HepG2 (cell line): Measurements from ENCODE around the gene SLC22A15. TPM values are rescaled to one million over a fixed set of nuclear protein-coding genes. Genes with fewer than 3 reads are reported as not detected.

ENCODE experiments used
- ATAC-seq: fragments of 200-7000 bp; cut with Tn5 transposase; 3 replicates; pipeline ENCODE4 v1.9.1; 2020; ENCODE audit warnings: mild to moderate bottlenecking, moderate library complexity
- BruUV-seq: library from RNA; stranded (reverse); fragments of 400-500 nt; replicated peaks from 2 replicates; lab custom pipeline; 2021; lab: Mats Ljungman, UMichigan
- CTCF ChIA-PET: fragments of 300-600 bp; formaldehyde crosslinking; extraction: SDS; loops from one replicate; lab custom pipeline; 2021; ENCODE audit warnings: low total read pairs, inconsistent platforms, low intra/inter-chr PET ratio; lab: Yijun Ruan, JAX
- POLR2A ChIA-PET: fragments of 350-600 bp; sonication (Branson Sonifier 250); formaldehyde crosslinking; loops from one replicate; lab custom pipeline; 2020; ENCODE audit warnings: antibody characterized with exemption, inconsistent platforms; lab: Yijun Ruan, JAX
- DNase-seq: peaks from one replicate; pipeline ENCODE4 v3.0.0-alpha.2; 2015; ENCODE audit warnings: low spot score
- FAIRE-seq: peaks from 3 replicates; lab custom pipeline; 2011; peaks lifted over from hg19 to GRCh38; lab: Jason Lieb, UNC
- H2AFZ ChIP-seq: one replicate; pipeline ENCODE4 v1.6.1; 2011; ENCODE audit warnings: low read length, inconsistent platforms
- H3K27ac ChIP-seq: fragments of 300-600 bp; 3 replicates; pipeline ENCODE4 v1.8.0; 2011; ENCODE audit warnings: mixed run types, mild to moderate bottlenecking, mixed read lengths, low read length, inconsistent platforms; ENCODE audit not compliant: insufficient read depth; ENCODE audit errors: extremely low read length
- H3K27me3 ChIP-seq, 2 experiments: fragments of 200-600 bp in 1 of 2; 2 replicates in 1 of 2; 3 replicates in 1 of 2; pipeline versions ENCODE4 v1.6.0 to v1.8.0; 2011; ENCODE audit warnings: low read length in 2 of 2, mild to moderate bottlenecking in 2 of 2, moderate library complexity in 2 of 2, inconsistent platforms in 1 of 2; ENCODE audit not compliant: insufficient read depth in 2 of 2, control insufficient read depth in 1 of 2
- H3K36me3 ChIP-seq, 2 experiments: fragments of 200-600 bp in 1 of 2; replicated peaks in 1 of 2; 2 replicates in 1 of 2; 3 replicates in 1 of 2; pipeline versions ENCODE4 v1.5.1 to v1.8.0; 2011; ENCODE audit warnings: low read length in 2 of 2, inconsistent platforms in 1 of 2; ENCODE audit not compliant: insufficient read depth in 2 of 2, control insufficient read depth in 1 of 2
- H3K4me1 ChIP-seq: 2 replicates; pipeline ENCODE4 v1.5.1; 2012; ENCODE audit warnings: low read length, inconsistent platforms; ENCODE audit not compliant: insufficient read depth
- H3K4me2 ChIP-seq: 2 replicates; pipeline ENCODE4 v1.6.0; 2011; ENCODE audit warnings: low read depth, low read length, inconsistent platforms
- H3K4me3 ChIP-seq, 3 experiments: fragments of 200-600 bp in 1 of 3; sonication (generic), shearing (Covaris generic) in 1 of 3; replicated peaks in 1 of 3; 2 replicates each; pipeline ENCODE4 v1.5.1; 2011 to 2016; ENCODE audit warnings: low read length in 3 of 3, inconsistent platforms in 2 of 3, low read depth in 2 of 3, mild to moderate bottlenecking in 2 of 3, control low read depth in 1 of 3, mixed read lengths in 1 of 3; ENCODE audit not compliant: insufficient read depth in 1 of 3
- H3K79me2 ChIP-seq: one replicate; pipeline ENCODE4 v1.6.1; 2011; ENCODE audit warnings: low read length, inconsistent platforms; ENCODE audit not compliant: insufficient read depth
- H3K9ac ChIP-seq: 2 replicates; pipeline ENCODE4 v1.6.0; 2011; ENCODE audit warnings: mild to moderate bottlenecking, low read depth, low read length, inconsistent platforms; ENCODE audit not compliant: insufficient read depth
- H3K9me3 ChIP-seq: 2 replicates; pipeline ENCODE4 v1.5.1; 2012; ENCODE audit warnings: mild to moderate bottlenecking, low read length
- H4K20me1 ChIP-seq: 2 replicates; pipeline ENCODE4 v1.6.0; 2011; ENCODE audit warnings: inconsistent platforms, mild to moderate bottlenecking, low read length, moderate library complexity; ENCODE audit not compliant: insufficient read depth
- ATF7 ChIP-seq, 2 experiments: fragments of 450-650 bp in 1 of 2; sonication (generic) in 1 of 2; formaldehyde crosslinking in 1 of 2; IDR thresholded peaks; 2 replicates each; pipeline versions ENCODE4 v1.4.0 to v1.6.1; 2016 to 2020; ENCODE audit warnings: antibody characterized with exemption in 1 of 2, mild to moderate bottlenecking in 1 of 2, missing genetic modification reagents in 1 of 2
- MAFK ChIP-seq, 2 experiments: IDR thresholded peaks in 1 of 2; conservative IDR thresholded peaks in 1 of 2; 2 replicates each; pipeline ENCODE4 v1.6.1; 2011; ENCODE audit warnings: improper control_type of control experiment in 2 of 2, low read length in 2 of 2
- ZMYM3 ChIP-seq: sonication (generic); formaldehyde crosslinking; IDR thresholded peaks from 2 replicates; pipeline ENCODE4 v1.5.1; 2020; ENCODE audit warnings: mild to moderate bottlenecking, missing genetic modification reagents
- ZNF263 ChIP-seq: sonication (generic); formaldehyde crosslinking; IDR thresholded peaks from 2 replicates; pipeline ENCODE4 v1.4.0; 2020; ENCODE audit warnings: missing genetic modification reagents
- ZNF564 ChIP-seq: sonication (generic); formaldehyde crosslinking; IDR thresholded peaks from 2 replicates; pipeline ENCODE4 v1.8.1; 2023; ENCODE audit warnings: mild to moderate bottlenecking, missing genetic modification reagents
- ZNF776 ChIP-seq: sonication (generic); formaldehyde crosslinking; IDR thresholded peaks from 2 replicates; pipeline ENCODE4 v1.4.0; 2020; ENCODE audit warnings: mild to moderate bottlenecking, missing genetic modification reagents
- WGBS: methylation state at CpG from one replicate; pipeline ENCODE4 v1.1.6; 2017; ENCODE audit warnings: low lambda C conversion rate; 5-methylcytosine and 5-hydroxymethylcytosine counted together
- in situ Hi-C: cut with HindIII; loops from 2 replicates; pipeline ENCODE4 v1.10.0; 2017; ENCODE audit warnings: low pct_unique_long_range_greater_than_20kb; ENCODE audit not compliant: extremely low pct_ligation_motif_present
- intact Hi-C: fragments of 100-400 bp; cut with micrococcal nuclease; formaldehyde crosslinking; loops from one replicate; pipeline ENCODE4 v1.10.0; 2022; ENCODE audit not compliant: unreplicated experiment
- polyA plus RNA-seq, 8 experiments: library from polyadenylated mRNA; depleted of rRNA in 3 of 8; stranded (reverse) in 7 of 8; unstranded in 1 of 8; fragments of >200 nt; fragmentation: Illumina TruSeq in 4 of 8; extraction: Trizol in 4 of 8; gene quantifications; 2 replicates each; pipeline versions ENCODE4 v1.2.1 to v1.2.3, GENCODE V29; 2011 to 2016; ENCODE audit warnings: low read depth in 4 of 8, missing spikeins in 1 of 8, mixed read lengths in 1 of 8; ENCODE audit not compliant: insufficient read depth in 1 of 8
- total RNA-seq, 5 experiments: library from RNA; depleted of rRNA; stranded (reverse); fragments of >200 nt; fragmentation: Illumina TruSeq; extraction: Trizol; gene quantifications; 2 replicates each; pipeline ENCODE4 v1.2.3, GENCODE V29; 2016; ENCODE audit warnings: low read depth in 1 of 5
- TF ChIP-seq, protein P1 (sequence below): sonication (generic); formaldehyde crosslinking; IDR thresholded peaks from 2 replicates; pipeline ENCODE4 v1.4.0; 2020; ENCODE audit warnings: missing genetic modification reagents

The SLC22A15 gene
- total and polyA plus RNA-seq, 2 of the 13 experiments (the other 11 are each of a cell fraction or from before 2014, with no cell fraction given) = 0.24 to 1.7 TPM

GRCh38 chr1:115973154-115973553 lies 3.2 kb upstream of the SLC22A15 start:
- BruUV-seq = no TSS peak
- in situ Hi-C loops = no loop called here
- Histone ChIP-seq H3K4me2 (no peak overlapping the region), H3K9ac (no peak overlapping the region), H3K36me3 (no peaks in the 10 kb centered on the region), H3K27me3 (peaks cover 0 to 24% of the 10 kb centered on the region in 2 experiments; a peak in 4 of 5 replicates), H2AFZ (no peak overlapping the region), H3K4me3 (no peak overlapping the region), H3K4me1 (peaks cover 15% of the 10 kb centered on the region), H3K27ac (no peak overlapping the region), H3K9me3 (no peaks in the 10 kb centered on the region), H3K79me2 (no peaks in the 10 kb centered on the region), H4K20me1 (no peaks in the 10 kb centered on the region; the same call in 1 of the 2 replicates)
- no peak for FAIRE-seq
- WGBS = 2% methylated on average over 1 of the region's 1 CpG
- CTCF ChIA-PET = no interaction called here
- intact Hi-C loops = no loop called here
- POLR2A ChIA-PET = no interaction called here
- no peak for DNase-seq
- TF ChIP-seq ATF7 (IDR thresholded peaks at IDR 0.05) (peak; percentile 68), ATF7 (CRISPR knock-in tag; IDR thresholded peaks at IDR 0.05) (no peak), ZNF776 (CRISPR knock-in tag) (no peak), ZNF263 (no peak), ZNF564 (CRISPR knock-in tag) (no peak)
- TF ChIP-seq, all 625 proteins: peak for 1
- ATAC-seq = no peak

DNA sequence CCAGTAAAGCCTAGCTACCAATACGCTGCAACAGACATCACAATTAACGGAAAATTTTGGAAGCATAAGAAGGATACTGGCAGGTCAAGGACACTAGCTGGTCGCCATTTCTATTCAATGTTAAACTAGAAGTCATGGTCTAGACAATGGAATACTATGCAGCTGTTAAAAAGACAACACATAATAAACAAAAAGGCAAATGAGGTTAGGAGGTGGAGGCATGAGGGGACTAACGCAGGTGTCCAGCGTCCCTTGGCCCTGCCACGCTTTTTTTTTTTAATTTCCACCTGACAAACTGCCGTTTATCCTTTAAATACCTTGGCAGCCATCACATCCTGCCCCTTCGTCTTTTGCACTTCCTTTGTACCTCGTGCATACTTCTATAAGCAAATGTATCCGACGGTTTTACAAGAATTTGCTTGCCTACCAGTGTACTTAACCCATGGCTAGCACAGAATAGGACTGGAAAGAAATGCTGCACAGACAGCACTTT lies 698 bp upstream of the SLC22A15 start:
- ATAC-seq = no peak
- H3K9ac ChIP-seq = no peak overlapping the region
- 42% methylated on average over 11 of the region's 11 CpGs for WGBS
- peak overlapping the region; percentile 41 to 67 (median 49) for H3K4me3 ChIP-seq
- intact Hi-C loops (no loop called here), in situ Hi-C loops (loop anchor here (25.0 kb wide), 1 partner anchor 363 kb away; no protein-coding TSS in a partner anchor)
- H3K4me1 ChIP-seq = peaks cover 25% of the 10 kb centered on the region
- peaks cover 0 to 19% of the 10 kb centered on the region in 2 experiments; a peak in 4 of 5 replicates for H3K27me3 ChIP-seq
- no peaks in the 10 kb centered on the region for H3K36me3 ChIP-seq
- H4K20me1 ChIP-seq = no peaks in the 10 kb centered on the region; the same call in 1 of the 2 replicates
- no peaks in the 10 kb centered on the region for H3K79me2 ChIP-seq
- peak overlapping the region; percentile 92 for H3K4me2 ChIP-seq
- peak overlapping the region; percentile 2 for H2AFZ ChIP-seq
- no TSS peak for BruUV-seq
- FAIRE-seq = no peak
- POLR2A ChIA-PET = no interaction called here
- H3K9me3 ChIP-seq = no peaks in the 10 kb centered on the region
- H3K27ac ChIP-seq = no peak overlapping the region
- TF ChIP-seq, protein P1, sequence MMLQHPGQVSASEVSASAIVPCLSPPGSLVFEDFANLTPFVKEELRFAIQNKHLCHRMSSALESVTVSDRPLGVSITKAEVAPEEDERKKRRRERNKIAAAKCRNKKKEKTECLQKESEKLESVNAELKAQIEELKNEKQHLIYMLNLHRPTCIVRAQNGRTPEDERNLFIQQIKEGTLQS (CRISPR knock-in tag) = no peak
- 0 out of 4 replicates have a peak, but pooled peaks of 1 of the 2 experiments have one; percentile 19 for TF ChIP-seq MAFK (conservative IDR thresholded peaks at IDR 0.05 in 1 of 2, IDR thresholded peaks at IDR 0.05 in 1 of 2; ENCODE audit: low read length in 2 of 2)
- 0 out of 2 replicates have a peak, but pooled peaks have one; percentile 17 for TF ChIP-seq ZMYM3 (CRISPR knock-in tag)
- CTCF ChIA-PET = no interaction called here
- DNase-seq = no peak
